GM12874 (cell line): ENCODE data around the gene TBX2.

ENCODE experiments used
- TF ChIP-seq, protein P1 (sequence below): IDR thresholded peaks from 2 replicates; pipeline ENCODE4 v1.5.1; 2011; ENCODE audit warnings: low read depth, mild to moderate bottlenecking, control low read depth, low read length, moderate library complexity; ENCODE audit not compliant: insufficient read depth

Gene TBX2

DNA sequence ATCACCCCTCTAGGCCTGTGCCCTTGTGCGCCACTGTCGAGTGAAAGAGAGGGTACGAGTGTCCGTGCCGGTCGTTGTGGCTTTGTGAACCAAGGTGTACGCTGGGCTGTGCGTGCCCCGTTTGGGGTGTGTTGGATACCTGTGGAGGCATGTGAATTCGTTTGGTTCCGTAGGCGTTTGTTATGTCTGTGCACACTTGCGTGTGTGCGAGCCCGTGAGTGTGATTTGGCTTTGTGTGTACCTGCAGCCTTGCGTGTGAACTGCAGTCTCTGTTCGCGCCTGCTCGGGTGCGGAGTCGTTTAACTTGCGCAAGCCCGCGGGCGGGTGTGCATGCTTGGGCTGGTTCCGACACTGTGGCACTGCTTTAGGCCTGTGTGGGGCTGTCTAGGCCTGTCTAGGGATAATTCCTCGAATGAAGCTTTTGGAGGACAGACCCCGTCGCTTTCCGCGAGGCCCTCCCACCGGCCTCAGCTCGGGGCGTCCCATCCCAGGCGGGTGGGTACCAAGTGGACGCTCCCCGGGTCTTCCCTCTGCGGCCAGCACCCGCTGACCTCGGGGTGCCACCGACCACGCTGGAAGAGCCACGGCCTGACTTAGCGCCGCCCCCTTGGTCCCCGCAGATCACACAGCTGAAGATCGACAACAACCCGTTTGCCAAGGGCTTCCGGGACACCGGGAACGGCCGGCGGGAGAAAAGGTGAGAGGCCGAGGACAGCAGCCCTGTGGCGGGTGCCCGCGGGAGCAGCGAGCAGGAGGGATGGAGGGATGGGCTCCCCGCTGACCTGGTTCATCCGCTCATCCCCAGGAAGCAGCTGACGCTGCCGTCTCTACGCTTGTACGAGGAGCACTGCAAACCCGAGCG is 4.4 kb downstream of the TBX2 start:
- TF ChIP-seq, protein P1, sequence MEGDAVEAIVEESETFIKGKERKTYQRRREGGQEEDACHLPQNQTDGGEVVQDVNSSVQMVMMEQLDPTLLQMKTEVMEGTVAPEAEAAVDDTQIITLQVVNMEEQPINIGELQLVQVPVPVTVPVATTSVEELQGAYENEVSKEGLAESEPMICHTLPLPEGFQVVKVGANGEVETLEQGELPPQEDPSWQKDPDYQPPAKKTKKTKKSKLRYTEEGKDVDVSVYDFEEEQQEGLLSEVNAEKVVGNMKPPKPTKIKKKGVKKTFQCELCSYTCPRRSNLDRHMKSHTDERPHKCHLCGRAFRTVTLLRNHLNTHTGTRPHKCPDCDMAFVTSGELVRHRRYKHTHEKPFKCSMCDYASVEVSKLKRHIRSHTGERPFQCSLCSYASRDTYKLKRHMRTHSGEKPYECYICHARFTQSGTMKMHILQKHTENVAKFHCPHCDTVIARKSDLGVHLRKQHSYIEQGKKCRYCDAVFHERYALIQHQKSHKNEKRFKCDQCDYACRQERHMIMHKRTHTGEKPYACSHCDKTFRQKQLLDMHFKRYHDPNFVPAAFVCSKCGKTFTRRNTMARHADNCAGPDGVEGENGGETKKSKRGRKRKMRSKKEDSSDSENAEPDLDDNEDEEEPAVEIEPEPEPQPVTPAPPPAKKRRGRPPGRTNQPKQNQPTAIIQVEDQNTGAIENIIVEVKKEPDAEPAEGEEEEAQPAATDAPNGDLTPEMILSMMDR: no peak

DNA sequence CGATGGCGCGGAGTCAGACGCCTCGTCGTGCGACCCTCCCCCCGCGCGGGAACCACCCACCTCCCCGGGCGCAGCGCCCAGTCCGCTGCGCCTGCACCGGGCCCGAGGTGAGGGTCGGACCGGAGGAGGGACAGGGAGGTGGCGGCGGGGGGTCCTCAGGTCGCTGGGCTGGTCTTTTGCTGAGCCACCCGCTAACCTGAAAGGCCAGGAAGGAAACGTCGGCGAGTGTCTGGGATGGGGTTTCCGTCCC is 4.9 kb downstream of the TBX2 start:
- TF ChIP-seq, protein P1: no peak

DNA sequence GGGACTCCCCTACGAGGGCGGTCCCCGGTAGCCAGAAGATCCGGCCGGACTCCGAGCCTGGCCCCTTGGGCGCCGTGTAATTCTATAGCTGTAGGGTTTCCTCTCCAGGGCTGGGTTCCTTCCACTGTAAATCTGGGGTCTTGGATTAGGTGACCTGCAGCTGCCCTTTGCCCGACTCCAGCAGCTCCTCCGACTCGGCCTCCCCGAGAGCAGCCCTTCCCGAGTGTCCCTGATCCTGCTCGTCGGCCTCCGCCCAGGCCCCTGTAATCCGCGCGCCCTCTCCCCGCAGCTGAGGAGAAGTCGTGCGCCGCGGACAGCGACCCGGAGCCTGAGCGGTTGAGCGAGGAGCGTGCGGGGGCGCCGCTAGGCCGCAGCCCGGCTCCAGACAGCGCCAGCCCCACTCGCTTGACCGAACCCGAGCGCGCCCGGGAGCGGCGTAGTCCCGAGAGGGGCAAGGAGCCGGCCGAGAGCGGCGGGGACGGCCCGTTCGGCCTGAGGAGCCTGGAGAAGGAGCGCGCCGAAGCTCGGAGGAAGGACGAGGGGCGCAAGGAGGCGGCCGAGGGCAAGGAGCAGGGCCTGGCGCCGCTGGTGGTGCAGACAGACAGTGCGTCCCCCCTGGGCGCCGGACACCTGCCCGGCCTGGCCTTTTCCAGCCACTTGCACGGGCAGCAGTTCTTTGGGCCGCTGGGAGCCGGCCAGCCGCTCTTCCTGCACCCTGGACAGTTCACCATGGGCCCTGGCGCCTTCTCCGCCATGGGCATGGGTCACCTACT is 5.5 kb downstream of the TBX2 start:
- TF ChIP-seq, protein P1: no peak

DNA sequence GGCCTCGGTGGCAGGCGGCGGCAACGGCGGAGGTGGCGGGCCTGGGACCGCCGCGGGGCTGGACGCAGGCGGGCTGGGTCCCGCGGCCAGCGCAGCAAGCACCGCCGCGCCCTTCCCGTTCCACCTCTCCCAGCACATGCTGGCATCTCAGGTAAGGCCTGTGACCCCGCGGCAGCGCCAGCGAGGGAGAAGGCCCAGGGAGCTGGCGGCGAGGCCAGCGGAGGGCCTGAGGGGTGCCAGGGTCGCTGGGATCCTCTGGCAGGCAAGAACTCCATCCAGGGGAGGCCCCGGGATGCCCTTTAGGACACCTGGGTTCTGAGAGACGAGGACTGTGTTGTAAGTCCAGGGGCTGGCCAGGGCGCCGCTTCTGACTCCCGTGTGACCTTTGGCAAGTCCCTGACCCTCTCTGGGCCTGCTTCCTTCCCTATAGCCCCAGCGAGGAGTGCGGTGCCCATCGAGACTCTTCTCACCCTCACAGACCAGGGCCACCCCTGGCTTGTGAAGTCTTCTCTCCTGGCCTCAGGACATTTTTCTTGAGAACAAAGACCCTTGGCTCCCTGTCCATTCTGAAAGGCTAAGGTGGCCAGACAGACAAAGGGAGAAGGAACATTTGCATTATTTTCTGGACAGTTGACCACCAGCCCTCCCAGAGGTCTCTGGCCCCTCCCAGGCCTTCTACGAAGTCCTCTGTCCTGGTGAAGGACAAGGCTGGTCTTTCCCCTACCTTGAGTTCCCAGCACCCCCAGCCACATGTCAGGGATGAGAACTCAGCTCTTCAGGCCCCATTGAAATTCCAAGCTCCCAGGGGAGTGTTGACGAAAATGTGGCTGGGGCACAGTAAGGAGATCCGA is 6.3 kb downstream of the TBX2 start:
- TF ChIP-seq, protein P1: no peak

DNA sequence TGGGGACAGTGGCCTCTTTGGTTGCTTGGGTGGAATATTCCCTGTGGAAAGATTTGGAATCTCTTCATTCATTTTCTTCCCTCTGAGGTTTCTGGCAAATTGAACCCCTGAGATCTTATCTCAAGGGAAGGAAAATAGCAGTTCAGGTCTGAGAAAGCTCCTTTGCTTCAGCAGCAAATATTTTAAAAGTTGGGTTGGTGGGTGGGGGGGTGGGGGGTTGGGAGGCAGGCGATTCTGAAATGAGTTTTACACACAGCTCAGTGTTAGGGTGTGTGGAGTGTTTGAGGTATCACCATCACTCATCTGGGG is 6.8 kb downstream of the TBX2 start:
- TF ChIP-seq, protein P1: no peak

DNA sequence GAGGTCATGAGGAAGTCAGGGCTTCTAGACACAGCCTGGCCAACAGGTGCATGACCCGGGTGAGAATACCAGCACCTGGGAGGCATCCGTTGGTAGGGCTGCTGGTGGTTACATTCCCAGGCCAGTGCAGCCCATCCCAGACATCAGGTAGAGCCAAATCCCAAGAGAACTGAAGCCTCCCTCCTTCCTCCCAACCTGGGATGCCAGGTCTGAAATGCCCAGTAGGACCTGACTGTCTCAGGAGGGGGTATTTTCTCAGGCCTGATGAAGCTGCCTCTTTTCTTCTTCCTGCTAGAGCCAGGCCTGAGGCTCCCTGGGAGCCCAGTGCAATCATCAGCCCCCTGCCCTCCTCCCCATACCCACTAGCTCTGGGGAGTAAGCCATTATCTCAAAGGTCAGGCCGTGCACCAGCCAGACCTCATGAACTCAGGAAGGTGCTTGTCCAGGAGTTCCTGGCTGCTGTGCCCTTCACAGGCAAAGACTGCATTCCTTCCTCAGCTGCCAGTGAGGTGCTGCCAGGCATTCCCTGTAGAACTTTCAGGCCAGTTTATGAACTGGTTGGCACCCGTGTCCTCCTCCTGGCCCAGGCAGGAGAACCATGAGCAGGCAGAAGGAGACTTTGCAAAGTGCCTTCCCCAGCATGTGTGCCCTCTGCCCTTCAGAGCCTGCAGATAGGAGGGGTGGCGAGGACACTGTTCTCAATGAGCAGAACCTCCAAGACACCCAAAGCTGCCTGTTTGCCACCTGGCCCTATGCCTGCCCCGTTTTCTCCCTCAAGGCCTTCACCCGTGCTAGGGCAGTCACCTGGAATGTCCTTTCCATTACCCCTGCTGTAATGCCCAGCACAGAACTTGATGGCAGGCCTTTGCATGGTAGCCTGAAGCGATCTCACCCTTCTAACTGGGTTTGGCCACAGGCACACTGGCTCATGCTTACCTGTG is 7.6 kb downstream of the TBX2 start:
- TF ChIP-seq, protein P1: no peak
